Stimulated activated CD4-positive, alpha-beta T cell treated with anti-CD3 and anti-CD28 coated beads, Interleukin-2, amount 100 ng/mL, for 4 hours (primary cell): Measurements from ENCODE around the gene ANO7.

Experiments used
- DNase-seq: peaks from one replicate; pipeline ENCODE4 v3.0.0-alpha.2; 2020; ENCODE audit warnings: low read depth

ANO7 gene

DNA sequence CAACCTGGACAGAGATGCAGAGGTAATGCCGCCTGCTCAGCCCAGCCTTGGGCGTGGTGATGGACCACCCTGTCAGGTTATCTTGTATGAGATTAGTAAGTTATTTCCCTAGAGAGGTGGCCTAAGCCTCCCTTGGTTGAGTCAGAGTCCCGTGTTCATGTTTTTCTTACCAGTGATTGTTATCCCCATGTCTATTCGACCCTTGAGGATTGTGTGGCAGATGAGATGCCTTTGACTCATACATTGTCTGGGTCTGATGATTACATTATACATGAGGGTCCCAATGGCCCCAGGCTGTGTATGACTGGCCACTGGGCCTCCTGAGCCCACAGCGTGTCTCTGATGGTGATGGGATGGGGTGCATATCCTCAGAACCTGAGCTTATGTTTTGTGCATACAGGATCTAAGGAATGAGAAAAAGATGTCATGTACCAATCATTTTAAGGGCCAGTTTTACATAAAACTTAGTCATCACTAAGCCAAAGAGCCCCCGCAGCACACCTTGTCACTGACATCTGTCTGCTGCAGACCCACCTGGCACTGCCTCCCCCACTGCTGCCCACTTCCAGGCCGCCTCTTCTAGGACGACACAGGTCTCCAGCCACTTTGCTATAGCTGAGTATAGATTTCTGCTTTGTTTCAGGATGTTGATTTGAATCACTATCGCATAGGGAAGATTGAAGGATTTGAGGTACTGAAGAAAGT is 30.5 kb upstream of the ANO7 start:
- no peak for DNase-seq

DNA sequence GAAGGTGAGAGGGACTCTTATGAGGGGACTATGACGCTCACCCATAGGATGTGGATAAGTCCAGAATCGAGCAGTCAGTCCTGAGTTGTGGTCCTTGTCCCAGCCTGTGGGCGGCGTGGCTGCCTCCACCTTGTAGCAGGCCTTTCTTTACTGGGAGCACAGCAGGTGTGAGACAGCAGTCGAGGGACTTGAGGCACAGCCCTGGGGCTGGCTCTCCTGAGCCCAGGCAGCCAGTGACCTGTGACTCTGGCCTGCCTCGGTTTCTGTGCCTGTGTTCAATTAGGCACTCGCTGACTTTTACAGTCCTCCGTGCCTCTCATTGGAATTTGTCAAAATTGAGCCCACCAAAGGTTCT is 30.0 kb upstream of the ANO7 start:
- no peak for DNase-seq

DNA sequence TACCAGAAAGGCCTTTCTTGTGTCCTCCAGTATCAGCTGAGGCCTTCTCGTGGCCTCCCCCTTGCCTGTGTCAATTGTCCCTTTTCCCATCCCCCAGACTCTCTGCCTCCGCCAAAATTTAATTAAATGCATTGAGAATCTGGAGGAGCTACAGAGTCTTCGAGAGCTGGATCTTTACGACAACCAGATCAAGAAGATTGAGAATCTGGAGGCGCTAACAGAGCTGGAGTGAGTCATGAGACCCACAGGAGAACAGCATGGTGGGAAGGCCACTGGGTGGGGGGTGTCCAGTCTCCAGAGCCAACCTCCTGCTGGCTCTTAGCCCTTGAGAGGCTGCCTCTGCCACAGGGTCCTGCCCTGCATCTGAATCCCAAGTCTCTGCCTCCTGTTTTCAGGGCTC is 29.4 kb upstream of the ANO7 start:
- no peak for DNase-seq

DNA sequence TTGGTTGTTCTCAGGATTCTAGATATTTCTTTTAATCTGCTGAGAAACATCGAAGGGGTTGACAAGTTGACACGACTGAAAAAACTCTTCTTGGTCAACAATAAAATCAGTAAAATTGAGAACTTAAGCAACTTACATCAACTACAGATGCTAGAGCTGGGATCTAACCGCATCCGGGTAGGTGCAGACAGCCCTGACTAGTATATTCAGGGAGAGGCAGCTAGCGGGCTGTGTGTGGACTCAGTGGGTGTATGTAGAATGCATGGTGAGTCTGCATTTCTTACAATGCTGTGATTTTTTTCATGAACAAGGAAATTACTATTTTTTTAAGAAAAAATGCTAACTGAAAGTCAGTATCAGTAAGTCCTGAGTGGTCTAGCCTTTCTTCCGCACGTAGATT is 28.2 kb upstream of the ANO7 start:
- DNase-seq, result no peak

DNA sequence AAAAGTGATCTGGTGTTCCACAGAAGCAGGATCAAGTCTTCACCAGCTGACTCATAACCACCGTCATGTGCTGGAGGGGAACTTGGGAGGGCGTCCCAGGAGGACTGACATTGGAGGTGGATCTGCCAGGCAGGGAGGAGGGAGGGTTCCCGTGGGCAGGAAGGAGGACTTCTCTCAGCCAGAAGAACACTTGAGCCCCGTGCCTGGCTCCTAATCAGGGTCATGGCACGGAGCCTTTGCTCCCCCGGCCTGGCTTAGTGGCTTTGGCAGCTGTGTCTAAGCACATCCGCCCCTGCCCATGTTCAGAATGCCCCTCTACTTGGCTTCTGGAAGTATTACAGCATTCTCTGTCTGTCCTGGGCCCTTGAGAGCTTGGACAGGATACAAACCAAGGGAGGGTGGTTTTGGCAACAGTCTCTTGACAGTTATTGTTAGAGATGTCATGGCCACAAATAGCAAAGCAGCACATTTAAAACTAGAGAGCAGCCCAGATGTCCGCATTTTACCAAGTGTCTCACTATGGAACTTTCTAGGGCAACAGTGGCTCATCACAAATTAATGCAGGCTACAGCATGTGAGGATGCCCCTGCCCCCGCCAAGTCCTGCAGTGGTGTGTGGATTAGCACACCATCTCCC is 26.7 kb upstream of the ANO7 start:
- DNase-seq, result no peak

DNA sequence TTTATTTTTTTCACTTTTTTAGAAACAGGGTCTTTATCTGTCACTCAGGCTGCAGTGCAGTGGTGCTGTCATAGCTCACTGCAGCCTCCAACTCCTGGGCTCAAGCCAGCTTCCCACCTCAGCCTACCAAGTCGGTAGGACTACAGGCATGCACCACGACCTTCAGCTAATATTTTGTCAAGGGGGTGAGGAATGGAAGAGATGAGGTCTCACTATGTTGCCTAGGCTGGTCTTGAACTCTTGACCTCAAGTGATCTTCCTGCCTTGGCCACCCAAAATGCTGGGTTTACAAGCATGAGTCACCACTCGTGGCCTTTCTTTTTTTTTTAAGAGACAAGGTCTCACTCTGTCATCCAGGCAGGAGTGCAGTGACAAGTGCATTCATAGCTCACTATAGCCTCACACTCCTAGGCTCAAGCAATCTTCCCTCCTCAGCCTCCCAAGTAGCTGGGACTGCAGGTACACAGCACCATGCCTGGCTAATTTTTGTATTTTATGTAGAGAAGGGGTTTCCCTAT is 24.8 kb upstream of the ANO7 start:
- no peak for DNase-seq

DNA sequence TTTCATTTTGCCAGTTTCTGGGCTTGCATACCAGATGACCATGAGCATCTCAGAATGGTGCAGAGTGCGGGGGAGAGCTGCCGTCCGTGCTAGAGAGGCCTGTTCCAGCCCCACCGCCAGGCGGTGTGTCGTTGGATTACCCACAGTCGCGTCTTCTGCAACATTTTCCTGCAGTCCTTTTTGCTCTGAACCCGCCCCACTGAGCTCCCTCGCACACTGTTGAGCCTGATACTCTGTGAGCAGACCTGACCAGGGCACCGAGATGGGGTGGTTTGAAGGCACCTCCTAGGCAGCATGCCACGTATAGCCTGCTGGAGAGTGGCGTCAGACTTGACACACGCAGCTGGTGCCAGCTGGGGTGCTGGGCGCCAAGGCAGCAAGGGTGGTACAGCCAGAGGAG is 20.1 kb upstream of the ANO7 start:
- no peak for DNase-seq

DNA sequence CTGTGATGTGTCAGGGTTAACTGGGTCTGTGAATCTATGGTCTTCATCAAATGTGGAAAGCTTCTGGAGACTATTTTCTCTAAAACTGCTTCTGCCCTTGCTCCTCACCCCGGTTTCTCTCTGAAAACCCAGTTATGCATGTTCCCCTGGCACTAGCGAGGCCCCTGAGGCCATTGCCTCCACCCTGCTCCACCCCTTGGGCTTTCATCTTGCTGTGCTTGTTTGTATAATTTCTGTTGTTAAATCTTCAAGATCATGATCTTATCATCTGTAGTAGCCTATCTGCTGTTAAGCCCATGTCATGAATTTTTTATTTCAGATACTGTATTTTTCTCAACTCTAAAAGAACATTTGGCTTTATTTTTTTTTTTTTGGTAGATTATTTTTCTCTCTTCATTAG is 14.9 kb upstream of the ANO7 start:
- no peak for DNase-seq

DNA sequence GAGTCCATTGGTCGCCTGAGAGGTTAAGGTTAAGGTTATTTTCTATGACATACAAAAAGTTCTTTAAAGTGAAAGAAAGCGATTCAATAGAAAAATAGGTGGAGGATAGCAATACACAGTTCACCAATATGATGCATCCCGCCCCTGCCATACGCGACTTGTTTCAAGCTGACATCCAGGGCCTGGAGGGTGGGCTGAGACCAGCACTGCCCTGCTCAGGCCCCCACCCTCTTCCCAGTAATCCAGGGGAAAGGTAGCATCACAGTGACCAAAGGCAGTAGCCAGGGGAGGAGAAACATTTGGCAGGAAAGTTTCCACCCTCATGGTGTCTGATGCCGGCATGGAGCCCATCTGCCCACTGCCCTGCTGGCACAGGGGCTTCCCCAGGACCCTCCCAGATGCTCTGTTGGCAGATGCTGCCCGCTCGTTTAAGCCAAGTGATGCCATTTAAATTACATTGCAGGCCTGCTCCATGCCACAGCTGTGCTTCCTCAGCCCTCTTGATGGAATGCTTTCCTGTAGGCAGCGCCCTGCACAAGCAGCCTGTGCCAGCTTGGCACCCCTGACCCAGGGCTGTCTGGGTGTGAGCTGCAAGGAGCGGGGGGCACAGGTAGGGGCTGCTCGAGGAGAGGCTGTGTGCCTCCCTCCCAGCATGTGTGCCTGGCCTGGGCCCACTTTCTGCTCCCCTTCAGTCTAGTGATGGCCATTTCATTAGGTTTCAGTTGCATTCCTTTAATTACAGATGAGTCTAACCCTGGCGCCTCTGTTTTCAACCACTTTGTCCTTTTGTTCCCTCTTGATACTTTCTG is 10.7 kb upstream of the ANO7 start:
- no peak for DNase-seq

DNA sequence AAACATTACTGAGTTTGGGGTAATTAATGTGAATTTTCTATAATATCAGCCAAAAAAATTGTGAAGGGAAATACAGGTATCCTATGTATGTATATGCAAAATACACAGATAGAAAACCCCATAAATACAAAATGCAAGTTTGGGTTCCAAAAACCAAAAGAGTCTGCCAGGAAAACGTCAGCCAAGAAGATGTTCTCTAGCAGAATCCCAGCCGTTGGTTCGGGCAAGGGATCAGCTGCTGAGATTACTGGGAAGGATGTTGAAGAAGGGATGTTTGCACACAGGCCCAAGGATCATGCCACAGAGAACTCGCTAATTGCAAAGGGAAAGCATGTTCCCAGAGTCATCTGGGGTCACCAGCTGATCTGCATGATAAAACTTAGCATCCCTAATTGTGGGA is 9.5 kb upstream of the ANO7 start:
- DNase-seq, result no peak

DNA sequence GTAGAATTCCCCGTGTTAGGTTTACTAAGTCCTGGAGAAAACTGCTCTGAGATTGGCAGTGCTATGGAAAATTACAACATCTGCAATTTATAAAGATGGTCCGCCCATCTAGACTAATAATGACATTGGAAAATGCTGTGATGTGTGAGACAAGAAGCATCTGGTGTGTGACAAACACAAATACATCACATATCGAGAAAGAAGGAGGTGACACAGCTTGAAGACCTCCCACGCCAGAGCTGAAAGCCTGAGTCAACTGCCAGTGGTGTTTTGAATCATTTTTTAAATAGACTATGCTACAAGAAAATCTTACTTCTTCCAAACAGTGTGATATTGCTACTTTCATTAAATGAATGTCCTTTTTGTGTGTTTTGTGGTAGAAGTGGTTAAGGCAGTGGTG is 8.6 kb upstream of the ANO7 start:
- DNase-seq, result no peak

DNA sequence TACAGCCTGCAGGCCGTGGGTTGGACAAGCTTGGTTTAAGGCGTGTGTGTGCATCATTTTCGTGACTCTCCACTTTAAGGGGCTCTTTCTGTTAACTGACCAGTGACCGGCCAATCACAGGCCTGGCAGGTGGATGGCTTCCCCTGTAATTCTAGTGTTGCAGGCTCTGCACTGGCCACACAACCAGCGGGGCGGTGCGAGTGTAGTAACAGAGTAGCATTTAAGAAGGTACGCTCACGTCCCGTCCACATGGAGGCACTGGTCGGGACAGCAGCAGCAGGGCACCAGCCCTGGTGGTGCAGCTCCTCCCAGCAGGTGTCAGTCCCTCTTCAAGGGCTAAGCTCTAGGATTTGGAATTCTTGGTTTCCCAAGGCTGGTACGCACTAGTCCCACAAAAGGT is 8.0 kb upstream of the ANO7 start:
- no peak for DNase-seq

DNA sequence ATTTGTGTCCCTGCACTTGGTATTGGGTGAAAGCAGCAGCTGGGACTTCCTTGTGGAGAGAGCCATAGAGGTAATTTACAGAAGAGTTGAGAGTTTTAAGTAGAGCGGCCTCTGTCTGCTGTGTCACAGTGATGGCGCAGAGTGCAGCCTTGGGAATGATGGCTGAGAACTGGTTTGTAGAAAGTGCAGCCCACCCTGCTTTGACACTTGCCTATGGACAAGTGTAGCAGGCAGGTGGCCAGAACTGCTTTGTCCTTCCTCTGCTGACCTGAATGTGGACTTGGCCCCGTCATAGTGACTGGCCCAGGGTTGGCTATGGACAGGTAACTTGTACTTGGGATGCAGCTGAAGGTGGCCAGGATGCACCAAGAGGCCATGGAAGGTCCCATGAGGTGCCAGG is 6.4 kb upstream of the ANO7 start:
- no peak for DNase-seq

DNA sequence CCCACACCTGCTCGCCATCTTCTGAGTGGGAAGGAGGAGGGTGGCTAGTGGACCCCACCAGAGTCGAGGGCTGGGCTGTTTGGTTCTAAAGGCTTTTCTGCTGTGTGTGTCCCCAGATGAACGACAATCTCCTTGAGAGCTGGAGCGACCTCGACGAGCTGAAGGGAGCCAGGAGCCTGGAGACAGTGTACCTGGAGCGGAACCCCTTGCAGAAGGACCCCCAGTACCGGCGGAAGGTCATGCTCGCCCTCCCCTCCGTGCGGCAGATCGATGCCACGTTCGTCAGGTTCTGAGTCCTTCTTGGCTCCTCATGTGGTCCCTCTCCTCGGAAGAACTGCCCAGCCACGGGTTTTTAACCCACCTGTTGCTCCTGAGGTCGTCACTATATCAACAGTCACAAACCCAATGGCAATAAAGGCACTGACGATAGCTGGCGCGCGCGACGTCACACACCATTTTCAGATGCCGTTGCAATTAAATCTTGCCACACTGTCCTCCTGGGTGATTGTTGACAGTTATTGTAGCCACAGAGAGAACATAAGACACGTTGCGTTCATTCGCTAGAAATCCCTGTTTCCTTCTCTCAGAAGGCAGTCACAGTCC is 5.8 kb upstream of the ANO7 start:
- DNase-seq, result no peak

DNA sequence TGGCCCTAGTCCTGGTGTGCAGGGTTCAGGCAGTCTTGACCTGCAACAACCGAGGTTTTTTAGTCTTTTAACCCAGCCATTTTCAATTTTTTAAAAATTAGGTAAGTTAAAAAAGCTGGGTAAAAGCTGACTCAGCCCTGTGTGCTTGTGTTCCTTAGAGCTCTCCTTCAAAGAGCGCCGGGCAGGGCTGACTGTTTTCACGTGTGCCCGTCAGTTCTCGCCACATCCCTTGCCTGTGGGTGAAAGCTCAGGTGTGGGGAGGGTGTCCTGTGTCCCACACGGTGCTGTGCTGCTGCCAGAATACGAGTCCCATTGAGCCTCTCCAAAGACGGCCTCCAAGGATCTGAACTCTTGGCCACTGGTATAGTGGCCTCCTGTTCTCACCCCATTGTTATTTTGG is 5.3 kb upstream of the ANO7 start:
- DNase-seq, result no peak

DNA sequence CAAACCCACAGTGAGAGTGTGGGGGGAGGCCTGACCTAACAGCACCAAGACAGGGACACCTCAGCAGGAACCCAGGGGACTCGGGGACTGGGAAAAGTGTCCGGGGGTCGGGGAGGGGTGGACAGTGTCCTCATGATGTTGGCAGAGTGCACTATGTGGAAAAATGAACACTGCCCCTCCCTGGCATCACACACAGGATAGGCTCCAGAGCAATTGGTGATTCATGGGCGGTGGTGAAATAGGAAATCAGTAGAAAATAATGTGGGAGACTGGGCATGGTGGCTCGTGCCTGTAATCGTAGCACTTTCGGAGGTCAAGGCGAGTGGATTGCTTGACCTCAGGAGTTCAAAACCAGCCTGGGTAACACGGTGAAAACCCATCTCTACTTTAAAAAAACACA is 3.6 kb upstream of the ANO7 start:
- no peak for DNase-seq

DNA sequence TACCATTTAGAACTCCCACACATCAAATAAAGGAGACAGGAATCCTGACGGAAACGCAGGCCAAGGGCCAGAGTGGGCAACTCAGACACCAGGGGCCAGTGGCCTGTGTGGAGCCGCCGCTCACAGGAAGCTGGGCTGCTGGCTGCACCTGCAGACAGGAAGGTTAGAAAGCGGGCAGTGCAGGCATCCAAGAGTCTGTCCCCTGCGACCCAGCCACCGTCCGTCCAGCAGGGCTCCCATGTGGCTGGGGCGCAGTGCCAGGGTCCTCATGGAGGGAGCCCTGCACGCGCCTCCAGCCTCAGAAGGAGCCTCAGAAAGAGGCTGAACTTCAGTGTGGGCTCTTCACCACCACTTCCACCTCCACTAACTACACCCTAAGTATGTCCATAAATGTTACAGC is 2.5 kb upstream of the ANO7 start:
- DNase-seq, result no peak

DNA sequence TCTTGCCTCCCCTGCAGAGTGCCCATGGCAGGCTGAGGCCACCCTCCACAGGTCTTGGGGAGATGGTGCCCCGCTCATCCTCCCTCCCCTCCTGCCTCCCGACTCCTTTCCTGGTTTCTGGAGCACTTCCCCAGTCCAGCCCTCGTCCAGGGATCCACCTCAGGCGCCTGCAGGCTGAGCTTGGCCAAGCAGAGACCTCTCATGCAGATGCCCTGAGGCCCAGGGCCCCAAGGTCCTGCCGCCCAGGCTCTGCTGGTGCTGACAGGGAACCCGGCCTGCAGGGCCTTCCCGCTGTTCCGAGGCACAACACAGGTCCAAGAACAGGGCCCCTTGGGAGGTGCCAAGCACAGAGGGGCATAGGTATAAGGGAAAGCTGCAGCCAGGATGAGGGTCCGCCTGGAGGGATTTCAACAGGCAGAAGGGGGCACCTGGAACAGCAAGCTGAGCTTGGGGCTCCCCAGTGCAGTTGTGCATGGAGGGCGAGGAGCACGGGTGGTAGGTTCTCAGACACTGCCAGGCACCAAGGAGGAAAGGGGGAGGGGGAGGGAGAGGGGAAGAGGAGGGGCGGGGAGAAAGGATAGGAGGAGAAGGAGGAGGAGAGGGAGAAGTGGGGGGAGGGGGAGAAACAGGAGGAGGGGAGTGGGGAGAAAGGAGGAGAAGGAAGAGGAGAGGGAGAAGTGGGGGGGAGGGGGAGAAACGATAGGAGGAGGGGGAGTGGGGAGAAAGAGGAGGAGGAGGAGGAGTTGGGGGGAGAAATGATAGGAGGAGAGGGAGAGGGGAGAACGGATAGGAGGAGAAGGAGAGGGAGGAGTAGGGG is 1.2 kb upstream of the ANO7 start:
- no peak for DNase-seq

DNA sequence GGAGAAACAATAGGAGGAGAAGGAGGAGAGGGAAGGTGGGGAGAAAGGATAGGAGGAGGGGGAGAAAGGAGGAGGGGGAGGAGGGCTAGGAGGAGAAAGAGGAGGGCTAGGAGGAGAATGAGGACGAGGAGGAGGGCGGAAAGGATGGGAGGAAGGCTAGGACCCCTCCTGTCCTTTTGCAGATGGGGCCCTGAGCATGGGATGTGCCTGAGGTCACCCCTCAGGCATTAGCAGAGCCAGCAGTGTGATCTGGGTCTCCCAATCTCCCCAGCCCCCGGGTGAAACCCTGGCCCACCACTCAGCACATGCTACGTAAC is 601 bp upstream of the ANO7 start:
- DNase-seq, result no peak

DNA sequence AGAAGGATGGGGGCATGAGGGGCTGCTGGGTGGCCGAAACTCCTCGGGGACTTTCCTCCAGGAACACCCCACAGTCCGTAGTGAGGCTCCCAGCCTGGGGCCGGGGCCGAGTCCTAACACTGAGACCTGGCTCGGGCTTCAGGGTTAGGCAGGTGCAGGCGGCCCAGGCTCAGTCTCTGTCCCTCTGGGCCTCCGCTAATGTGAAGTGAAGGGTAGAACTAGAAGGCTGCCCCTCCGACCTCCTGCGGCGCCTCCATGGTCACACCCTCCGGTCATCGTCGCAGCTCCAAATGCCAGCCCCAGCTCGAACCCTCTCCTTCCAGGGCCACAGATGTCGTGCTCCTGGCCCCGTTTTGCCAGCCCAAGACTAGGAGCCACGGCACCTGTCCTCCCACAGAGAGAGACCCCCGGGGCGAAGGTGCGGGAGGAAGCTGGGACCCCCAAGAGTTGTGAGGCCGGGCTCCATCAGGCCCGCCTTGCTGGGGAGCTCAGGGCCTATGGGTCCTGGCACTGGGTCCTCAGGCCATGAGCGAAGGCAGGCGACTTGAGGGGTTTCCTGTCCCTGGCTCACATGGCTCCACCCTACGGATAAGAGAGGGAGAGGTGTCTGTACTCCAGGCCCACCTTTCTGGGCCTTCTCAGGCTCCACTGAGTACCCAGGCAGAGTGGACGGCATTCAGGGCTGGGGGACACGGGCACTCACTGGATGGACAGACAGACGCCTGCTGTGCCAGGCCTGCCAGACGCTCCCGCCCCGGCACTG is 797 bp downstream of the ANO7 start:
- no peak for DNase-seq

DNA sequence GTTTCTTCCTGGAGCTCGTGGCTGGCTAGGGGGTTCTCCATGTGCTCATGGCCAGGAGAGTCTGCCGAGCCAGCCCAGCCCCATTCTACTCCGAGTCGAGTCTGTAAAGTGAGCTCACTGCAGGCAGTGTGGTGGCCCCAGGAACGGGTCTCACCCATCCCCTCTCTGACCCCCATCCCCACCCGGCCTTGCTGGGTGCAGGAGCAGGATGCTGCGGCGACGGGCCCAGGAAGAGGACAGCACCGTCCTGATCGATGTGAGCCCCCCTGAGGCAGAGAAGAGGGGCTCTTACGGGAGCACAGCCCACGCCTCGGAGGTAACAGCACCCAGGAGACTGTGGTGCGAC is 1.4 kb downstream of the ANO7 start:
- DNase-seq, result no peak
